CD4-positive, alpha-beta T cell treated with Interleukin-17A for 4 hours (primary cell): Measurements from ENCODE around the gene C1orf226.
"Not testable (repeated sequence)": the region's sequence is repeated elsewhere in the genome, so short reads cannot be mapped to it uniquely, and the experiment has no call there.

ENCODE experiments used
- DNase-seq: peaks from one replicate; pipeline ENCODE4 v3.0.0-alpha.2; 2020; ENCODE audit warnings: mixed read lengths

Gene C1orf226

DNA sequence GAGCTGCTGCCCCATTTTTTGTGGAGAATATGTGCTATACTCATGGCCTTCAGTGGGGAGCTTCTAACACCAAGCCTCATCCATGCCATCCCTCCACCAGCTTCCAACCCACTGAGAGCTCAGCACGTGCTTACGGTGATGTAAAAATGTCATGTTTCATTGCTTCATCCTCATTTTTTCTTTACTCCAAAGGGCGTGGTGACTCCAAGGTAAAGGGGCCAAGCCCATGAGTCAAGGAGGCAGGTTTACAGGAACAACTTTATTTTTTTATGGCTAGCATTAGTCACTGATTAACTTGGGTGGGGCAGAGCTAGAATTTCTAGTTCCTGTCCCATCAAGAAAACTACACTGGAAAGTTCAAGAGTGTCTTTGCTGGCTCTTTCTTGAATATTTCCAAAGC lies at the start of gene C1orf226:
TSS of gene C1orf226 (plus strand) at position 346 of the 400 bp plus-strand sequence. CDS start 174 bp downstream, outside the sequence.
- DNase-seq: no peak

DNA sequence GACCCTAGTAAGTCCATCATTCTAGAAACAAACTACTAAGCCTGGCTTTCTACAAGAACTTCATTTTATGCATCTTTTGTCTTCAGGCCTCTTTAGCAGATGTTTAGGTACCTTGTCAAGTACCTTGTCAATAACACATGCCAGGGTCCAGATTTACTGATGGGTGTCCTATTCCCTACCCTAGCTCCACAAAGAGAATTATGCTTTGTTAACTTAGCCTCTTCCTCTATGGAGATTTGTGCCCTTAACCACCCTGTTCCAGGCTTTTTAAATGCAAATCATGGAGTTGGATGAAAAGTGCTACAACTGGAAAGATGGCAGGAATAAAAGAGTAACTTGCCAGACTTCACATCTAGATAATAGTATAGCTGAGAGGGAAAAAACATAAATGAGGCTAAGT lies 47.5 kb upstream of the C1orf226 start:
- DNase-seq: no peak

DNA sequence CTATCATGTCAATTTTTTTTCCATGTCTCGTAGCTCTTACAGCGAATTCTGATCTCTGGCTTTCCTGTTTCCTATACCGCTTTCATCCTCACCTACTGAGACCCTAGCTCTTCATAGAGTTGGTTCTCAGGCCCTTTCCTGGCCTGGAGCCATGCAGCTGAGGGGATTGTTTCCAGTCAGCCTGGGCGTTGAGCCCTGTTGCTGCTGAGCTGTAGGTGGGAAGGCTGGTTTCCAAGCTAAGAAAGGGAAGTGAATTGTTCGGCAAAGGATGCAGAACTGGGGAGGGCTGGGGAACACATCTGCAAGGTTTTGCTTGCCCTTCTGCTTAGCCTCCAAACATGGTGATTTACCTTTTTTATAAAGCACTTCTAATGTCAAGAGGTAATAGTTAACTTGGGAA lies 46.4 kb upstream of the C1orf226 start:
- no peak for DNase-seq

DNA sequence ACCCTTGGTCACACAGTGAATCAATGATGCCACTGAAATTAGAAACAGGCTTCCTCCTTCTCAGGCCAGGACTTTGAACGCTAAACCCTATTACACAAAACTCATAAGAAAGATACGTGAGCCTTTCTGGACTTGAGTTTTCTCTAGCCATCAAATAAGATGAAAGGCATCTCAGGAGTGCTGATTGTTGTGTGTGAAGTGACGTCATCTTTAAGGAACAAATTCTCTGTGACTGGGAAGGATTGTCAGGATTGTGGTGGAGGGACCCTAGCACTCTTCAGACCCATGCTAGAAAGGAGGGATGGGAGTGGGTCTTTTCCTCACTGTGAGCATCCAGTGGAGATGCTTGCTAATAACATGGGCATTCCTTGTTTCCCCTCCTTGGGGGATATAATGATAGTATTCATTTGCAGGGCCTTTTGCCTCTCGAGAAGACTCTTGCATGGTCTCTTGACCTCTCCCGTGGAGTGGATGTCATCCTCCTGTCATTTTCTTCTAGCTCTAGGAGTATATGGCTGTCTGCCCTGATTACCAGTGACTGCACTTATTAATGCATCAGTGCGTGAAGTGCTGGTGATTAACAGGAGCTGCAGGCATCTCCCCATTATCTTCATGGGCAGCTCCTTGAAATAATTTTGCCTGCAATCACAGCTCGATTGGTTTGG lies 44.8 kb upstream of the C1orf226 start:
- no peak for DNase-seq

- DNase-seq: no peak
These were observed 39.0 kb upstream of the C1orf226 start for GRCh38 chr1:162342452-162342983.

DNA sequence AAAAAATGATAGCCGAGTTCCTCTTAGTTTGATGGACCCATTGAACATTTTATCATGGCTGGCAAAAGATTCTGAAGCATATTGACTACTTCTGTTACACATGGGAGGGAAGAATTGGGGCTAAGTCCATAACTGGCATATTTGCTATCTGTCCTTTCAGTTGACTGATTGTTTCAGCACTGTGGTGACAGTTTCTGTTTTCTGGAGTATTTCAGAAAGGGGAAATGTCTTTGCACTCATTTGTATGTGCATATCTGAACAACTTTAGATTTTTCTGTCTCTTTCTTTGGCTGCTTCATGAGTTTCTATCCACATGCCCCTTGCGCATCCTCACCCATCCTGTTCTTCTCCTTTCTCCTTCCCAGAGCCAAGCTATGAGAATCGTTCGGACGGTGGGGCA lies 38.1 kb upstream of the C1orf226 start:
- no peak for DNase-seq

GRCh38 chr1:162347281-162347680 lies 34.2 kb upstream of the C1orf226 start:
- DNase-seq: no peak

DNA sequence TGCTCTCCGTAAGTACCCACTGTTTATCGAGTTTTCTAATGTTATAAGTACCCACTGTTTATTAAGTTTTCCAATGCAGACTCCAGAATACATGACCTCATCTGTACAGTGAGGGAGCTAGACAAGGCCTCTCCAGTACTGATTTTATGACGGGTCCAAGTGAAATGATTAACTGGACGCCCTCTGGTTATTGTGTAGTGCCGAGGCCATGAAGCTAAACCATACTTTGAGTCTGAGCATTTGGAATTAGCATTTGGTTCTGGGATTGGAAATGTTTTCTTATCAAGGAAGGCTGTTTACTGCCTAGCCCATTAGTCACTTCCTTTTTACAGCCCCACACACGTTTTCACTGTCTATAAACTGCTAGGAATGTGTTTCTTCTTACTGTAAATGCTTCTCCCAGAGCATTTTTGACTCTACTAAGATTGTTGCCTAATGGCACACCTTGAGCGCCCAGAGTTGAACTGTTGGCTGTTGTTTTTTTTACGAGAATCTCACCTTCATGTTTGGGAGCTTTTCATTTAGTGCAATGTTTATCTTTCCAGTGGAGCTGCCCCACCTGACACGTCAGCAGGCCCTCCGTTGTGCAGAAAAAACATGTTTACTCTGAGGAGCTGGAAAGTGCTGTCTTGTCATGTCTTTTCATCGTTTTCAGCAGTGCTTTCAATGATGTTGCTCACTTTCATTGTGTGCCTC lies 31.7 kb upstream of the C1orf226 start:
- DNase-seq: no peak

GRCh38 chr1:162351246-162351842 lies 30.2 kb upstream of the C1orf226 start:
- DNase-seq: no peak

DNA sequence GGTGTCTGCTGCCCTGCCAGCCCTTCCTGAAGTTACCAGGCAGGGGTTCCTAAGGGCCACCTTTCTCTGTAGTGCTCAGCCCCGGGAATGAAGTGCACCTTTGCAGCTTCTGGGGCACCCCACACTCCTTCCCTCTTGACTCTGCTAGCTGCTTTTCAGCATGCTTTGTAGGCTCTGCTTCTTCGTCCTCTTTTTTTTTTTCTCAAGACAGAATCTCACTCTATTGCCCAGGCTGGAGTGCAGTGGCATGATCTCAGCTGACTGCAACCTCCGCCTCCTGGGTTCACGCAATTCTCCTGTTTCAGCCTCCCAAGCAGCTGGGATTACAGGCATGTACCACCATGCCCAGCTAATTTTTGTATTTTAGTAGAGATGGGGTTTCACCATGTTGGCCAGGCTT lies 29.7 kb upstream of the C1orf226 start:
- DNase-seq: not testable (repeated sequence)

DNA sequence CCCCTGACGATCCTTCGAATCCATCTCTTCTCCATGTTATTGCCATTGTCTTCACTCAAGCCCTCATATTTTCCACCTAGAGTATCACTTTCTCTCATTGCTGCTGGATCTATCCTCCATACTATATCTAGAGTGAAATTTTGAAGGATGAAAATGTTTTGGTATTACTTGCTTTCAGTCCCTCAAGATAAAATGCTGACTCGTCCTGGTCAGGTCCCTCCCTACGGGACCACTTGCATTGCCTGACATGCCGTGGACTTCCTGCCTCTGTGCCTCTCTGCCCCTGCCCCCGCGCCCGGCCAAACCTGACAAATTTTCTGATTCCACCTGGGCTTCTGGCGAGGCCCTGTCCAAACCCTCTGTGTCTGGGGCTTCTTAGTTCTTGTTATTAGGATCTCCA lies 28.4 kb upstream of the C1orf226 start:
- no peak for DNase-seq

DNA sequence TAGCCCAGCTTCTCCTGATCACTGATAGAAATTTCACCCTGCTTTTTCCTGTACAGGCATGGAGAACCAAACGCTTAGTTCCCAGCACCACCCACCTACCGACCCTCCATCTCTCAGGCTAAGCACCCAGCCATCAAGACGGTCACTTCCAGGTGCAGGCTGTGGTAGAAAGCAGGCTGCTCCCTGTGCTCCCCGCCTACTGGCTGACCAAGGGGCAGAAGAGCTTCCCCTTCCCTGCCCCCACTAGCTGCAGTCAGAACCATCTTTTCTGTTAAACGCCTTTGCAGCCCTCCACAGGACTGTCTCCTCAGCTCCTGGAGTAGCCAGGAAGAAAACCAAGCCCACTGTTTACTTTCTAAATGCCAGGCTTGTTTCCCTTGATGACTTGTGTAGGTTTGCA lies 27.8 kb upstream of the C1orf226 start:
- no peak for DNase-seq

- no peak for DNase-seq
These were observed 23.8 kb upstream of the C1orf226 start for GRCh38 chr1:162357681-162358266.

- no peak for DNase-seq
These were observed 22.6 kb upstream of the C1orf226 start for GRCh38 chr1:162358928-162359327.

- no peak for DNase-seq
These were observed 21.8 kb upstream of the C1orf226 start for GRCh38 chr1:162359523-162360236.

GRCh38 chr1:162360237-162360873 lies 21.2 kb upstream of the C1orf226 start:
- no peak for DNase-seq

- DNase-seq: no peak
These were observed 20.7 kb upstream of the C1orf226 start for GRCh38 chr1:162360874-162361260.

GRCh38 chr1:162361349-162361748 lies 20.2 kb upstream of the C1orf226 start:
- no peak for DNase-seq

GRCh38 chr1:162363823-162364222 lies 17.7 kb upstream of the C1orf226 start:
- DNase-seq: no peak

DNA sequence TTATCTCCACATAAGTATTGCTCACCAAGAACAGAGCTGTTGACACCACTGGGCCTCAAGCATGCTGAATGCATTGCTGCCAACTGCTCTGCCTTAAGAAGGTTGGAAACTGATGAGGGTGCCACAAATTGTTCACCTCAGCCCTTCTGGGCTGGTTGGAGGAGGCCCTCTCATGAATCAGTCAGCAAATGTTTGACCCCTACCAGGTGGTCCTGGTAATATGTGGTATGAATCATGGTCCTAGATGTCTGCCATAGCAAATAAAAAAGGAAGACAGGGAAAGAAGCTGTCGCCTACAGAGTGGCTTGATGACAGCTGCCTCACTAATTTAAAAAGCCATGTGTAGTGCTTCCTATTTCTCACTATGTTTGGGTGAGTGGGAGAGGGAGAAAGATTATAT lies 17.0 kb upstream of the C1orf226 start:
- DNase-seq: no peak

GRCh38 chr1:162365284-162366020 lies 16.1 kb upstream of the C1orf226 start:
- DNase-seq: no peak

DNA sequence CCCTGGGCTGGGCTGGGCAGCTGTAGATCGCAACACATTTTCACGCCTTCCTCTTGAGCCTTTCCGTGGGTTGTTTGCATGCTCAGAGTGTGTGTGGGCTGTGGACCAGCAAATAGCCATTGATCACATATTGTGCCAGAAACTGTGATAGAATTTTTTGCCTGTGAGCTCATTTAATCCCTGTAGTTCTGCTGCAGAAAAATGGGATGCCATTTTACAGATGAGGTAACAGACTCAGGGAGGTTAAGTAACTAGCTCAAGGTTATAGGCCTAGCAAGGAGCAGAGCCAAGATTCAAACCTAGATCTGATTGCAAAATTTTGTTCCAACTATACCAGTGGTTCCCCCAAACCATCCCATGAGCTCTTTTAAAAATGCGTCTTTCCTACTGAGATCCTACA lies 15.4 kb upstream of the C1orf226 start:
- no peak for DNase-seq
